Epidermal melanocyte (primary cell): ENCODE measurements around the gene GRK4.
"Not testable (repeated sequence)": the region's sequence is repeated elsewhere in the genome, so short reads cannot be mapped to it uniquely, and the experiment has no call there.

ENCODE experiments used
- DNase-seq: peaks from one replicate; pipeline ENCODE4 v3.0.0; 2011; ENCODE audit warnings: low spot score; ENCODE audit not compliant: insufficient read length

The GRK4 gene

GRCh38 chr4:2930758-2931511 lies 32.4 kb upstream of the GRK4 start:
- DNase-seq: no peak

- no peak for DNase-seq
Observed at GRCh38 chr4:2931512-2932301, 31.7 kb upstream of the GRK4 start.

- no peak for DNase-seq
Observed at GRCh38 chr4:2932321-2932950, 30.9 kb upstream of the GRK4 start.

GRCh38 chr4:2932951-2933565 lies 30.3 kb upstream of the GRK4 start:
- DNase-seq: no peak

GRCh38 chr4:2933566-2934076 lies 29.8 kb upstream of the GRK4 start:
- no peak for DNase-seq

- no peak for DNase-seq
Observed at GRCh38 chr4:2934077-2934812, 29.1 kb upstream of the GRK4 start.

GRCh38 chr4:2934813-2935761 lies 28.3 kb upstream of the GRK4 start:
- peak; percentile 98 for DNase-seq

GRCh38 chr4:2935762-2936743 lies 27.3 kb upstream of the GRK4 start:
- DNase-seq: no peak

GRCh38 chr4:2936773-2937145 lies 26.6 kb upstream of the GRK4 start:
- DNase-seq: no peak

- DNase-seq: no peak
Observed at GRCh38 chr4:2937146-2937857, 26.1 kb upstream of the GRK4 start.

GRCh38 chr4:2937986-2938385 lies 25.4 kb upstream of the GRK4 start:
- DNase-seq: no peak

- not testable (repeated sequence) for DNase-seq
Observed at GRCh38 chr4:2938411-2938810, 25.0 kb upstream of the GRK4 start.

GRCh38 chr4:2938906-2939305 lies 24.5 kb upstream of the GRK4 start:
- no peak for DNase-seq

GRCh38 chr4:2939383-2940243 lies 23.8 kb upstream of the GRK4 start:
- DNase-seq: no peak

- no peak for DNase-seq
Observed at GRCh38 chr4:2940267-2941137, 22.9 kb upstream of the GRK4 start.
